Measurements from ENCODE around the gene KCNT2. TPM values are rescaled to one million over a fixed set of nuclear protein-coding genes. Genes with fewer than 3 reads are reported as not detected.

Gene KCNT2
- total RNA-seq (2014; rRNA removed; shearing (Covaris generic)), result not detected in 2 replicates
- not detected in 2 replicates for total RNA-seq (2022)
- Bru-seq, nascent RNA, result percentile 1 among the genes with signal in this experiment
- percentile 0 among the genes with signal in this experiment for BruChase-seq, experiment 1, labeled RNA remaining after a 6-hour chase
- percentile 2 among the genes with signal in this experiment for BruChase-seq, experiment 2, labeled RNA remaining after a 2-hour chase
- long read RNA-seq, partial matches to known transcripts, result 0 of 1 reads
- long read RNA-seq, other reads (novel, unspliced or antisense), result 1 of 1 reads

DNA sequence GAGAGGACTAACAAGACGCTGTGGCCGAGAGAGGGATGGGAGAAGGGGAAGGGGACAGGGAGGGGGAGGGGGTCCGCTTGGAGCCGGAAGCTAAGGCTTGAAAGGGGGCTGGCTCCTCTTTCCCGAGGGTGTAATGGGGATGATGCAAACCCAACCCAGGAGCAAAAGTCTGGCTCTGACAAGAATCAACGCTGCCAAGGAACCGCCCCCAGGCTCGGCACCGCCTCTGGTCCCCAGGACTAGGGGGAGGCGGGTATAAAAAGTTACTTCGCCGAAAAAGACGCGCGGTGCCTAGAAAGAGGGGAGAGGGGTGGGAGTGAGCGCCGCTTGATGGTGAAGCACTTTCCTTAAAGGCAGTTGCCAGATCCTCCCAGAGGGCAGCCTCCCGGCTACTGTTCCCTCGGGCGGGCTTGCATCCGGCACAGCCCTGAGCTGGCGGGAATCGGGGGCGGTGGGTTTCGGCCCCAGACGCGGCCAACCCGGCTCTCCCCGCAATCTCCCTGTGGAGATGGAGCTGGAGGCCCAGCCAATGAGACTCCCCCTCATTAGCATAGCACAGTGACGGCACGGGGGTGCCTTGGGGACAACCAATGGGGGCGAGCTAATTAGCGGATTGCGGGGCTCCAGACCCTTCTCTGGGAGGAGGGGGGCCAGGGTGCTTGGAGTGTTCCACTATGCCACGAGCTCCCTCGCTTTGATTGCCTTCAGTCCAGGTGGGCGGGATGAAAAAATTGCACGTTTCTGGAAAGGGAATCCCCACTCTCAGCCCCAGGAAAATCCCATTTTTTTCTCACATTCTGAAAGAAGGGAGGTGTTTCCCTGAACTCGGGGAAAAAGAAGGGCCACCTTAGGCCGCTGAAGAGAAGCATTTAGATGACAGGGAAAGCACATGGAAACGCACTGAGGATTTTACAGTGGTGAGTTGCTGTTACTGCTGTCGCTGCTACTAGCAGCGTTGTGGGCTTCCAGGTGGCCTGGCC, at the start of gene KCNT2:
Gene KCNT2, minus strand, starts transcription at position 51 of the 980 bp plus-strand sequence. CDS start 131 bp downstream, outside the sequence.
- TF ChIP-seq EZH2phosphoT487 (IDR thresholded peaks at IDR 0.05; ENCODE audit: borderline replicate concordance, low read depth, low read length), result no peak
- TF ChIP-seq, protein P1, sequence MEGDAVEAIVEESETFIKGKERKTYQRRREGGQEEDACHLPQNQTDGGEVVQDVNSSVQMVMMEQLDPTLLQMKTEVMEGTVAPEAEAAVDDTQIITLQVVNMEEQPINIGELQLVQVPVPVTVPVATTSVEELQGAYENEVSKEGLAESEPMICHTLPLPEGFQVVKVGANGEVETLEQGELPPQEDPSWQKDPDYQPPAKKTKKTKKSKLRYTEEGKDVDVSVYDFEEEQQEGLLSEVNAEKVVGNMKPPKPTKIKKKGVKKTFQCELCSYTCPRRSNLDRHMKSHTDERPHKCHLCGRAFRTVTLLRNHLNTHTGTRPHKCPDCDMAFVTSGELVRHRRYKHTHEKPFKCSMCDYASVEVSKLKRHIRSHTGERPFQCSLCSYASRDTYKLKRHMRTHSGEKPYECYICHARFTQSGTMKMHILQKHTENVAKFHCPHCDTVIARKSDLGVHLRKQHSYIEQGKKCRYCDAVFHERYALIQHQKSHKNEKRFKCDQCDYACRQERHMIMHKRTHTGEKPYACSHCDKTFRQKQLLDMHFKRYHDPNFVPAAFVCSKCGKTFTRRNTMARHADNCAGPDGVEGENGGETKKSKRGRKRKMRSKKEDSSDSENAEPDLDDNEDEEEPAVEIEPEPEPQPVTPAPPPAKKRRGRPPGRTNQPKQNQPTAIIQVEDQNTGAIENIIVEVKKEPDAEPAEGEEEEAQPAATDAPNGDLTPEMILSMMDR (conservative IDR thresholded peaks at IDR 0.05; ENCODE audit: low read length), result no peak
- H4K20me1 ChIP-seq (ENCODE audit: insufficient read depth, low read length), result no peaks in the 10 kb centered on the region
- H3K9me3 ChIP-seq (ENCODE audit: low read length), result no peaks in the 10 kb centered on the region
- H3K4me2 ChIP-seq (ENCODE audit: low read length), result no peak within 1 kb of the TSS
- ChIA-PET POLR2A (no interaction called here), CTCF (ENCODE audit: unreplicated experiment) (no interaction called here)
- no peak within 1 kb of the TSS for H2AFZ ChIP-seq (ENCODE audit: low read length)
- no peaks in the 10 kb centered on the region for H3K79me2 ChIP-seq (ENCODE audit: insufficient read depth, low read depth, low read length)
- H3K9me2 ChIP-seq (ENCODE audit: insufficient read depth, low read length), result no peaks in the 10 kb centered on the region
- no peak within 1 kb of the TSS for H3K4me3 ChIP-seq (ENCODE audit: low read depth, low read length, poor library complexity, severe bottlenecking)
- H3K27ac ChIP-seq (ENCODE audit: low read depth, low read length, poor library complexity, severe bottlenecking), result no peak within 1 kb of the TSS
- no peak for DNase-seq (ENCODE audit: low spot score)
- BruUV-seq (replicated peaks), result no TSS peak
- no peaks in the 10 kb centered on the region for H3K36me3 ChIP-seq (ENCODE audit: insufficient read depth, low read length)
- intact Hi-C loops (cut with micrococcal nuclease; ENCODE audit: unreplicated experiment), result no loop called here
- no peaks in the 10 kb centered on the region for H3K4me1 ChIP-seq (ENCODE audit: insufficient read depth, low read length, poor library complexity, severe bottlenecking)

DNA sequence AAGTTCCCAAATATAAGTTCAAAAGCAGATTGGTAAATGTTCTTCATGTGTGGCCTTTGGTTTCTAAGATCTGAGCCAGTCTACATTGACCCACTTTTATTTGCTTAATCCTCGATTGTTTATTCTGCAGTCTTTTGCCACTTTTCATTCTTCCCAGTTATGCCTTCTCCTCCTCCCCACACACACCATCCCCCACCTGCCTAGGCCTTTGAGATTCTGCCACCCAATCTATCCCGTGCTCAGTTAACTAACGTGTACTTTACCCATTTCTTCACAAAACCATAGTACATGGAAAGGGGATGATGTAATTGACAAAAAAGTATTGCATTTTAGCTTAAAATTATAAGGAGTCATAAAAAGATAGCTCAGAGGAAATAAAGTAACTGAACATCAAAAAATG, 47.3 kb upstream of the KCNT2 start:
- CTCF ChIA-PET (ENCODE audit: unreplicated experiment), result no interaction called here
- TF ChIP-seq, protein P1 (conservative IDR thresholded peaks at IDR 0.05; ENCODE audit: low read length), result no peak
- TF ChIP-seq EZH2phosphoT487 (IDR thresholded peaks at IDR 0.05; ENCODE audit: borderline replicate concordance, low read depth, low read length), result no peak
- Histone ChIP-seq H3K27ac (ENCODE audit: low read depth, low read length, poor library complexity, severe bottlenecking) (no peak overlapping the region), H3K4me2 (ENCODE audit: low read length) (no peak overlapping the region), H3K79me2 (ENCODE audit: insufficient read depth, low read depth, low read length) (no peaks in the 10 kb centered on the region), H3K36me3 (ENCODE audit: insufficient read depth, low read length) (no peaks in the 10 kb centered on the region), H2AFZ (ENCODE audit: low read length) (no peak overlapping the region), H3K9me3 (ENCODE audit: low read length) (no peaks in the 10 kb centered on the region), H3K4me1 (ENCODE audit: insufficient read depth, low read length, poor library complexity, severe bottlenecking) (no peaks in the 10 kb centered on the region), H3K4me3 (ENCODE audit: low read depth, low read length, poor library complexity, severe bottlenecking) (no peak overlapping the region), H3K9me2 (ENCODE audit: insufficient read depth, low read length) (no peaks in the 10 kb centered on the region), H4K20me1 (ENCODE audit: insufficient read depth, low read length) (no peaks in the 10 kb centered on the region)
- BruUV-seq (replicated peaks), result no TSS peak
- POLR2A ChIA-PET, result interaction anchor here (0.7 kb wide), 1 partner anchor 153 kb away, joined by 3 read pairs; no protein-coding TSS in a partner anchor
- intact Hi-C loops (cut with micrococcal nuclease; ENCODE audit: unreplicated experiment), result no loop called here
- DNase-seq (ENCODE audit: low spot score), result no peak
